Measurements from ENCODE around the gene TKTL1. TPM values are rescaled to one million over a fixed set of nuclear protein-coding genes. Genes with fewer than 3 reads are reported as not detected.

Gene TKTL1
- total RNA-seq, 1 experiment from 2014 or later = not detected

- peak overlapping the region; percentile 5; the same call in 1 of the 2 replicates for H2AFZ ChIP-seq
Observed at GRCh38 chrX:154375156-154375504, 79.5 kb downstream of the TKTL1 start.

GRCh38 chrX:154376774-154377173 lies 81.2 kb downstream of the TKTL1 start:
- H3K27ac ChIP-seq = no peak overlapping the region
- intact Hi-C loops (cut with micrococcal nuclease; ENCODE audit: unreplicated experiment) = loop anchor here (5.0 to 10.0 kb wide), 4 partner anchors 388 to 779 kb away; partner anchors contain the start of genes CCNQ, DKC1, F8 and FUNDC2
- ChIA-PET POLR2A (ENCODE audit: unreplicated experiment) (no interaction called here), CTCF (no interaction called here)
- no peaks in the 10 kb centered on the region for H3F3A ChIP-seq (ENCODE audit: insufficient read depth, low read depth)
- TF ChIP-seq EZH2 (IDR thresholded peaks at IDR 0.05; ENCODE audit: low read depth) (no peak), CTCF (conservative IDR thresholded peaks at IDR 0.05) (no peak)
- no peaks in the 10 kb centered on the region; the same call in 1 of the 2 replicates for H3K4me1 ChIP-seq (replicated peaks; ENCODE audit: insufficient read depth)
- H3K79me2 ChIP-seq (ENCODE audit: low read depth) = peaks cover 12% of the 10 kb centered on the region; the same call in 1 of the 2 replicates
- no TSS peak for BruUV-seq (replicated peaks)
- no peak for DNase-seq
- no peaks in the 10 kb centered on the region for H3K9me3 ChIP-seq (ENCODE audit: insufficient read depth, low read depth)
- H3K4me3 ChIP-seq = no peak overlapping the region
- H2AFZ ChIP-seq = no peak overlapping the region
- H4K20me1 ChIP-seq (ENCODE audit: insufficient read depth) = no peaks in the 10 kb centered on the region
- H3K9me2 ChIP-seq (ENCODE audit: insufficient read depth) = no peaks in the 10 kb centered on the region
- H3K36me3 ChIP-seq (ENCODE audit: low read depth) = no peaks in the 10 kb centered on the region
- H3K4me2 ChIP-seq = no peak overlapping the region
- no peaks in the 10 kb centered on the region for H3K27me3 ChIP-seq (ENCODE audit: insufficient read depth, low read depth)

More at GRCh38 chrX:154375156-154375504, 79.5 kb downstream of the TKTL1 start:
- BruUV-seq (replicated peaks) = no TSS peak
- no peaks in the 10 kb centered on the region for H3K36me3 ChIP-seq (ENCODE audit: low read depth)
- CTCF ChIA-PET = interaction anchor here (2.4 kb wide), 1 partner anchor 23 kb away, joined by 14 read pairs; the partner anchor contains the start of gene RPL10
- H3K79me2 ChIP-seq (ENCODE audit: low read depth) = peaks cover 16% of the 10 kb centered on the region
- POLR2A ChIA-PET (ENCODE audit: unreplicated experiment) = interaction anchor here (0.6 kb wide), 2 partner anchors 9 to 21 kb away, joined by 3 read pairs; no protein-coding TSS in a partner anchor
- TF ChIP-seq CTCF (conservative IDR thresholded peaks at IDR 0.05) = no peak
- TF ChIP-seq EZH2 (IDR thresholded peaks at IDR 0.05; ENCODE audit: low read depth) = no peak
- H3K27ac ChIP-seq = no peak overlapping the region
- H3K4me3 ChIP-seq = peak overlapping the region; percentile 51
- no peaks in the 10 kb centered on the region for H4K20me1 ChIP-seq (ENCODE audit: insufficient read depth)
- H3K27me3 ChIP-seq (ENCODE audit: insufficient read depth, low read depth) = no peaks in the 10 kb centered on the region
- no peaks in the 10 kb centered on the region; the same call in 1 of the 2 replicates for H3K4me1 ChIP-seq (replicated peaks; ENCODE audit: insufficient read depth)
- no peaks in the 10 kb centered on the region for H3K9me2 ChIP-seq (ENCODE audit: insufficient read depth)
- no peak for DNase-seq
- H3K9me3 ChIP-seq (ENCODE audit: insufficient read depth, low read depth) = no peaks in the 10 kb centered on the region
- no peaks in the 10 kb centered on the region for H3F3A ChIP-seq (ENCODE audit: insufficient read depth, low read depth)
- intact Hi-C loops (cut with micrococcal nuclease; ENCODE audit: unreplicated experiment) = loop anchor here (5.0 to 10.0 kb wide), 4 partner anchors 390 to 778 kb away; partner anchors contain the start of genes CCNQ, DKC1, F8 and FUNDC2
- peak overlapping the region; percentile 67 for H3K4me2 ChIP-seq

GRCh38 chrX:154378059-154378798 lies 82.6 kb downstream of the TKTL1 start:
- Histone ChIP-seq H3K27me3 (ENCODE audit: insufficient read depth, low read depth) (no peaks in the 10 kb centered on the region), H3K4me3 (peak overlapping the region; percentile 46; the same call in 1 of the 2 replicates), H2AFZ (no peak overlapping the region), H3K36me3 (ENCODE audit: low read depth) (no peaks in the 10 kb centered on the region), H3K4me1 (replicated peaks; ENCODE audit: insufficient read depth) (no peaks in the 10 kb centered on the region), H3K4me2 (peak overlapping the region; percentile 72), H3K9me3 (ENCODE audit: insufficient read depth, low read depth) (no peaks in the 10 kb centered on the region), H3K9me2 (ENCODE audit: insufficient read depth) (no peaks in the 10 kb centered on the region), H3K27ac (0 out of 2 replicates have a peak overlapping the region, but pooled peaks have one; percentile 41), H3K79me2 (ENCODE audit: low read depth) (peaks cover 12% of the 10 kb centered on the region; the same call in 1 of the 2 replicates), H4K20me1 (ENCODE audit: insufficient read depth) (no peaks in the 10 kb centered on the region), H3F3A (ENCODE audit: insufficient read depth, low read depth) (no peaks in the 10 kb centered on the region)
- intact Hi-C loops (cut with micrococcal nuclease; ENCODE audit: unreplicated experiment) = loop anchor here (1.0 to 10.0 kb wide), 5 partner anchors 9 to 781 kb away; partner anchors contain the start of genes CCNQ, DKC1, F8 and FUNDC2
- peak in 1 of 2 experiments; percentile 60 for DNase-seq
- no peak for TF ChIP-seq CTCF (conservative IDR thresholded peaks at IDR 0.05)
- no peak for TF ChIP-seq EZH2 (IDR thresholded peaks at IDR 0.05; ENCODE audit: low read depth)
- ChIA-PET CTCF (no interaction called here), POLR2A (ENCODE audit: unreplicated experiment) (interaction anchor here (0.7 kb wide), 2 partner anchors 9 to 39 kb away, joined by 3 to 4 read pairs; no protein-coding TSS in a partner anchor)
- TSS peak; percentile 40 for BruUV-seq (replicated peaks)

All from PC-9 (cell line).